Measurements from ENCODE around the gene ZCCHC24. TPM values are rescaled to one million over a fixed set of nuclear protein-coding genes. Genes with fewer than 3 reads are reported as not detected.

Gene ZCCHC24
- polyA plus RNA-seq (ENCODE audit: low read depth in 6 of 6), result under 1 TPM in 5 of 6 donors, not detected in 1; 0.12 to 0.54 (median 0.43) TPM

GRCh38 chr10:79445161-79445976 lies at the start of gene ZCCHC24:
Gene ZCCHC24, minus strand, starts transcription at chr10:79445624. Its CDS starts 184 bp downstream, at chr10:79445440.
- Mint-ChIP-seq H3K4me3 (peak within 1 kb of the TSS; percentile 72 to 95 (median 92)), H3K27me3 (peaks cover 0 to 7% (median 3%) of the 10 kb centered on the region in 3 donors), H3K9me3 (no peaks in the 10 kb centered on the region), H3K4me1 (peaks cover 24 to 32% (median 28%) of the 10 kb centered on the region in 3 donors), H3K27ac (peak within 1 kb of the TSS in 5 of 6 donors; percentile 30 to 99 (median 91)), H3K36me3 (no peaks in the 10 kb centered on the region)
- DNase-seq (peak; percentile 97), ATAC-seq (ENCODE audit: low read depth in 2 of 2) (peak; percentile 90 to 91)

GRCh38 chr10:79493806-79494205 lies 48.4 kb upstream of the ZCCHC24 start:
- H3K9me3 Mint-ChIP-seq, result no peaks in the 10 kb centered on the region
- peaks cover 5 to 36% (median 26%) of the 10 kb centered on the region in 3 donors for H3K27me3 Mint-ChIP-seq
- no peak overlapping the region for H3K27ac Mint-ChIP-seq

DNA sequence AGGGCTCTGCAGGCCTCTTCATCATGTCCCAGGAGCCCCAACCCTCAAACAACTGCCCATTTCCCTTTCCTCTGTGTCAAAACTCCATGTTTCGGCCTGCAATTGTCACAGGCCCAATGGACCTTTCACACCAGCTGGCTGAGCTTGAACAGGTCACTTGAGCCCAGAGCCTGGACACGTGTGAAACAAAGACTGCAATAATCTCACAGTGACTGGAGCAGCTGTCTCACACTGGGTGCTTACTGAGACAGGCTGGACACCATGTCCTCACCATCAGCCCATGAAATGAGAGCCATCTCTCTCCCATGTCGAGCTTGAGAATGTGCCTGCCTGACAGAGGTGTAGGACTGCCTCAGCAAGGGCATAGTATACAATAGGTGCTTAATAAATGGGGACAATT lies 47.4 kb upstream of the ZCCHC24 start:
- no peak for ATAC-seq (ENCODE audit: low read depth in 2 of 2)
- H3K4me3 Mint-ChIP-seq, result no peak overlapping the region
- H3K9me3 Mint-ChIP-seq, result no peaks in the 10 kb centered on the region
- peaks cover 5 to 36% (median 20%) of the 10 kb centered on the region in 3 donors for H3K27me3 Mint-ChIP-seq
- peaks cover 0 to 2% (median 0%) of the 10 kb centered on the region in 3 donors for H3K4me1 Mint-ChIP-seq
- no peak overlapping the region for H3K27ac Mint-ChIP-seq
- DNase-seq, result no peak
- no peaks in the 10 kb centered on the region for H3K36me3 Mint-ChIP-seq

More at GRCh38 chr10:79493806-79494205, 48.4 kb upstream of the ZCCHC24 start:
- Mint-ChIP-seq H3K36me3 (no peaks in the 10 kb centered on the region), H3K4me1 (peaks cover 0 to 2% (median 0%) of the 10 kb centered on the region in 3 donors), H3K4me3 (no peak overlapping the region)
- DNase-seq (no peak), ATAC-seq (ENCODE audit: low read depth in 2 of 2) (no peak)

DNA sequence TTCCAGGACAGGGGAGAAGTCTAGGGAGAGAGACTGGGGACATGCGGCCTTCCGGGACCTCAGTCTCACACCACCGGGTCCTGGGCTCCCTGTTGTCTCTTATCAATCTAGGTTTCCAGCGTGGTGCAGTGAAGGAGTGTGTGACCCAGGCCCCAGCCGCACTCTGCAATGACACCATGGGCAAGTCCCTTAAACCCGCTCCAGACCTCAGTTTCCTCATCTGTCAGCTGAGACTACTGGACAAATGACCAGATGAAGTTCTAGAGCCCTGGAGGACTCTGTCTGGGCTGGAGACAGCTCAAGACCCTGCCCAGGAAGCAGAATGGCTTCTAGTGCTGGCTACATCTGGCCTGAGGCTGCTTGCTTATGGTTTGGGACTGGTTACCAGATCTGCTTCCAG lies 46.8 kb upstream of the ZCCHC24 start:
- no peak overlapping the region for H3K27ac Mint-ChIP-seq
- peaks cover 7 to 32% (median 14%) of the 10 kb centered on the region in 3 donors for H3K27me3 Mint-ChIP-seq
- H3K9me3 Mint-ChIP-seq, result no peaks in the 10 kb centered on the region
- peaks cover 0 to 2% (median 0%) of the 10 kb centered on the region in 3 donors for H3K4me1 Mint-ChIP-seq
- H3K36me3 Mint-ChIP-seq, result no peaks in the 10 kb centered on the region
- no peak overlapping the region for H3K4me3 Mint-ChIP-seq
- ATAC-seq (ENCODE audit: low read depth in 2 of 2), result no peak
- DNase-seq, result no peak

- Mint-ChIP-seq H3K36me3 (no peaks in the 10 kb centered on the region), H3K4me3 (no peak overlapping the region), H3K27ac (peak overlapping the region in 1 of 6 donors; percentile 86), H3K9me3 (no peaks in the 10 kb centered on the region), H3K4me1 (peaks cover 0 to 2% (median 0%) of the 10 kb centered on the region in 3 donors), H3K27me3 (peaks cover 7 to 22% (median 17%) of the 10 kb centered on the region in 3 donors)
- DNase-seq (no peak), ATAC-seq (ENCODE audit: low read depth in 2 of 2) (no peak)
Observed at GRCh38 chr10:79491143-79491835, 45.9 kb upstream of the ZCCHC24 start.

DNA sequence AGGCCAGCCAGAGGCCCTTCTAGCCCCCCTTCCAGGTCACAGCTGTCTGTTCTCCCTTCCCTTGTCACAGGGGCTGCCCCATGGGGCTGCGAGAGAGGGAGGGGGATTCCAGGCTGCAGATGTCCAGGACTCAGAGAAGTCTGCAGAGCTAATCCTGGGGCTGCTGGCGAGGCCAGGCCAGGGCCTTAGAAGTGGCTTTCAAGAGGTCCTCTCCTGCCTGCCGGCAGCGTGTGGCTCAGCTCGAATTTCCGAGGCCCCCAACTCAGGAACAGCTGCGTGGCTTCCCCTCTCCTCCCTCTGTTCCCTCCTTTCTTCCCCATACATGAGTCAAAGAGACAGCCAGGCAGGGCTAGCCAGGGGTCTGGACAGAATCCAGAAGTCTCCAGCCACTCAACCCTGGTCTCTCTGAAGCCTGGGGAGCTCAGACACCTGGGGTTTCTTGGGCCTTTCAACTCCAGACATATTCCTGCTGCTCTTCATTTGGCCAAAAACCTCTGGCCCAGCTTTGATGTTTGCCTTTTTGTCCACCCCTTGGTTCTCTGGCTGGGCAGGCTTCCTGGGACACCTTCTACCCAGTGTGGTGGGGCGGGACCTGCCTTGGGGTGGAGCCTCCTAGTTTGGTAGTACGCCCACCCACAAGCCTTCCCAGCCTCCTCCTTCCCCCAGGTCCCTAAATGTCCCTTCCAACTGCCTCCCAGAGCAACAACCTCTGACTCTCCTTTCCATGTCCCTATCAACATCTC lies 45.1 kb upstream of the ZCCHC24 start:
- no peak overlapping the region for H3K4me3 Mint-ChIP-seq
- no peak overlapping the region for H3K27ac Mint-ChIP-seq
- no peaks in the 10 kb centered on the region for H3K9me3 Mint-ChIP-seq
- no peak for DNase-seq
- no peaks in the 10 kb centered on the region for H3K36me3 Mint-ChIP-seq
- H3K27me3 Mint-ChIP-seq, result peaks cover 7 to 17% (median 17%) of the 10 kb centered on the region in 3 donors
- ATAC-seq (ENCODE audit: low read depth in 2 of 2), result no peak
- peaks cover 0 to 2% (median 0%) of the 10 kb centered on the region in 3 donors for H3K4me1 Mint-ChIP-seq

GRCh38 chr10:79488870-79489269 lies 43.4 kb upstream of the ZCCHC24 start:
- Mint-ChIP-seq H3K9me3 (no peaks in the 10 kb centered on the region), H3K27me3 (peaks cover 7 to 8% (median 8%) of the 10 kb centered on the region in 3 donors), H3K4me3 (no peak overlapping the region), H3K36me3 (no peaks in the 10 kb centered on the region), H3K27ac (no peak overlapping the region), H3K4me1 (no peaks in the 10 kb centered on the region)
- DNase-seq, result no peak
- ATAC-seq (ENCODE audit: low read depth in 2 of 2), result no peak

DNA sequence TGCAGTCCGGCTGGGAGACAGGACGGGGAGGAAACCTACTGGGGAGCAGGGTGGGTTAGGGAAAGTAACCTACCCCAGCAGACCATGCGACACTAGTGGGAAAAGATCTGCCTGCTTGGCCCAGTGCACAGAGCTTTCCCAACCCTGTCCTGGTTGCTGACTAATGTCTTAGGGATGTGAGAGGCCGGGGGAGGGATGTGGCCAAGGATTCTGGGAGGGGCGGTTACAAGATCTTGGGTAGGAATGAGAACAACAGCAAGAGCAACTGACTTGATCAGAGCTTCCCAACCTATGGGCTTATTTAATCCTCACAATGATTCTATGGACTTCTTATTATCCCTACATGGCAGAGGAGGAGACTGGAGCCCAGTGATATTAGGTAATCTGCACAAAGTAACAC lies 42.9 kb upstream of the ZCCHC24 start:
- Mint-ChIP-seq H3K27ac (no peak overlapping the region), H3K36me3 (no peaks in the 10 kb centered on the region), H3K4me1 (no peaks in the 10 kb centered on the region), H3K27me3 (peaks cover 7 to 8% (median 8%) of the 10 kb centered on the region in 3 donors), H3K9me3 (no peaks in the 10 kb centered on the region), H3K4me3 (no peak overlapping the region)
- no peak for ATAC-seq (ENCODE audit: low read depth in 2 of 2)
- no peak for DNase-seq

GRCh38 chr10:79487296-79488194 lies 42.1 kb upstream of the ZCCHC24 start:
- DNase-seq, result peak; percentile 23
- H3K27me3 Mint-ChIP-seq, result peaks cover 7 to 8% (median 8%) of the 10 kb centered on the region in 3 donors
- no peaks in the 10 kb centered on the region for H3K4me1 Mint-ChIP-seq
- peak overlapping the region in 1 of 8 donors; percentile 48 for H3K4me3 Mint-ChIP-seq
- H3K9me3 Mint-ChIP-seq, result no peaks in the 10 kb centered on the region
- no peak overlapping the region for H3K27ac Mint-ChIP-seq
- ATAC-seq (ENCODE audit: low read depth in 2 of 2), result peak; percentile 42 to 60
- no peaks in the 10 kb centered on the region for H3K36me3 Mint-ChIP-seq

DNA sequence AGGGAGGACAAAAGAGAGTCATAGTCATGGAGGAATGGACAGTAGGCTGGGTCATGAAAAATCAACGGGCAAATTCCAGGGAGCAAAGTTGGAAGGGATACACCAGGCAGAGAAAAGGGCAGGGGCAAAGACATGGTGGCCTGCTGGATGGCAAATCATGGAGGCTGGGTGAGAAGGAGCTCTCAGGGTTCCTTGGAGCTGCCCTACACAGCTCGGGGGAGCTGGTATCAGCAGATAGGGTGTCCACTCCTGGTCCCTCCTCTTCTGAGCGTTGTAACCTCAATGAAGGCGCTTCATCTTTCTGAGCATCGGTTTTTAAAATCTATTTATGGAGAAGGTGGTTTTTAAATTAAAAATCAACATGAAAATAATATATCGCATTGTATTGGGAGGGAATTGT lies 39.1 kb upstream of the ZCCHC24 start:
- Mint-ChIP-seq H3K4me3 (no peak overlapping the region), H3K36me3 (no peaks in the 10 kb centered on the region), H3K9me3 (peaks cover 0 to 2% (median 0%) of the 10 kb centered on the region in 7 donors), H3K27me3 (peaks cover 7 to 25% (median 11%) of the 10 kb centered on the region in 3 donors), H3K27ac (no peak overlapping the region), H3K4me1 (no peaks in the 10 kb centered on the region)
- ATAC-seq (ENCODE audit: low read depth in 2 of 2) (no peak), DNase-seq (no peak)

DNA sequence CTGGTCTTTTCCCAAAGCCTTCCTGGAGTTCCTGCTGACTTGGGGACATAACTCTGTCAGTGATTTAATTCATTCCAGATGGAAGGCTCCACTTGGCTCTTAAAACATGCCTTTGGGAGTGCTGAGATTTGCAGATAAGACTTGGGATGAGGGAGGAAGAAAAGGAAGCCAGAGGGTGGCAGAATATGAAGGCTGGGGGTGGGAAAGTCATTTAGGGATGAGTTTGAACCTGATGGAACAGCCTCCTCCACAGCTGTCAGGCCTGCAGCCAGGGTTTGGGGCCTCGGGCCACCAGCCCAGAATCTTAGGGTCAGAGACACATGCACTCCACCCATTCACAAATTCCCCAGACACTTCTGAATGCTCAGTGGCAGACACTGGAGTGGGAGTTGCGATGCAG lies 38.5 kb upstream of the ZCCHC24 start:
- H3K27ac Mint-ChIP-seq, result no peak overlapping the region
- no peak overlapping the region for H3K4me3 Mint-ChIP-seq
- DNase-seq (no peak), ATAC-seq (ENCODE audit: low read depth in 2 of 2) (no peak)
- H3K9me3 Mint-ChIP-seq, result peaks cover 0 to 3% (median 0%) of the 10 kb centered on the region in 7 donors
- H3K4me1 Mint-ChIP-seq, result no peaks in the 10 kb centered on the region
- H3K27me3 Mint-ChIP-seq, result peaks cover 7 to 28% (median 15%) of the 10 kb centered on the region in 3 donors
- no peaks in the 10 kb centered on the region for H3K36me3 Mint-ChIP-seq

- H3K4me3 Mint-ChIP-seq, result no peak overlapping the region
- no peak overlapping the region for H3K27ac Mint-ChIP-seq
- ATAC-seq (ENCODE audit: low read depth in 2 of 2), result no peak
- H3K9me3 Mint-ChIP-seq, result peaks cover 0 to 3% (median 0%) of the 10 kb centered on the region in 7 donors
- H3K27me3 Mint-ChIP-seq, result peaks cover 7 to 28% (median 14%) of the 10 kb centered on the region in 3 donors
- no peaks in the 10 kb centered on the region for H3K36me3 Mint-ChIP-seq
- no peaks in the 10 kb centered on the region for H3K4me1 Mint-ChIP-seq
- no peak for DNase-seq
Observed at GRCh38 chr10:79483299-79483698, 37.9 kb upstream of the ZCCHC24 start.

Data from naive B cell (primary cell).